ENCODE measurements around the gene PTPN7. TPM values are rescaled to one million over a fixed set of nuclear protein-coding genes. Genes with fewer than 3 reads are reported as not detected.

PTPN7 gene
- total RNA-seq, 1 donor from 2014 or later: not detected

DNA sequence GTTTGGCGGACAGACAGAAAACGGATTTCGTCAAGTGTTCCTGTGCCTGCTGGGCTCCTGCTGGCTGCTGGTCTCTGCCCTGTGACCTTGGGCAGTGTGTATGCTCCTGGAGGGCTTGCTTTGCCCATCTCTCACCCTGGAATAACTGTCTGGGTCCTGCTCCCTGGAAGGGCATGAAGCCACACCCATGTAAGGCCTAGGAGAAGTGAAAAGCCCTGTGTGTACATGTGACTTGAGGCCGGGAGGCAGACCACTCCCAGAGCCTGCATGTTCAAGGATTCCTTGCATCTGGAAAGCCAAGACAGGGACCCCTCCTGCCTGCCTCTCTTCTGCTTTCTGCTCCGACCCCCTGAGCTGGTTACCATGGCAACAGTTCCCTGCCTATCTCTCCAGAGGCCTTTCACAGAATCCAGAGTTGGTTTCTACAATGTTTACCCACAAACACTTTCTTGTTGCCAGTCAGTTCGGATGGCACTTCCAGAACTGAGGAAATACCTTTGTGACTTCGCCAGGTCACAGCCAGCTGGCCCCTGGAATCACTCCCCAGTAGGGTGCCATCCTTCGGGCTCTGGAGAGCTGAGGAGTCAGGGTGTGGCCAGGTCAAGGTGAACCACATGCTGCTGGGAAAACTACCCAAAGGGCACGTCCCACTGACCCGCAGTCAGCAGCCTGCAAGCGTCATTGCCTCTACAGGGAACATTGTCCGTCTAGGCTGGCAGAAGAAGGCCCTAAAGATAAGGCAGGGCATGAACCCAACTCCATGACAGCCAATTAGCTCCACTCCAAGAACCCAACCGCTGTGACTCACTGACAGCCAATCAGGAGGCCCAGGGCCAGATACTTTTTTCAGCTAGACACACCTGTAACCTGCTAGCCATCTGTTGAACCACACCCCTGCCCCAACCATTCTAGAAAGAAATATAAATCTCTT is 52.3 kb downstream of the PTPN7 start:
- Histone ChIP-seq H3K79me2 (ENCODE audit: low read depth) (no peaks in the 10 kb centered on the region), H3K27ac (no peak overlapping the region), H3K27me3 (no peaks in the 10 kb centered on the region), H3K4me2 (peak overlapping the region; percentile 22), H3K4me1 (peaks cover 37% of the 10 kb centered on the region), H3K4me3 (no peak overlapping the region), H3K9ac (no peak overlapping the region), H3F3A (ENCODE audit: low read depth) (peaks cover 29% of the 10 kb centered on the region), H3K9me3 (ENCODE audit: low read depth) (no peaks in the 10 kb centered on the region), H3K36me3 (no peaks in the 10 kb centered on the region), H2AFZ (replicated peaks) (no peak overlapping the region), H4K20me1 (ENCODE audit: low read depth) (no peaks in the 10 kb centered on the region)
- no peaks in the 10 kb centered on the region for H3K36me3 Mint-ChIP-seq
- peaks cover 11% of the 10 kb centered on the region for H3K27me3 Mint-ChIP-seq (ENCODE audit: insufficient read depth, low read depth)
- H3K4me1 Mint-ChIP-seq: peaks cover 45% of the 10 kb centered on the region
- peak overlapping the region; percentile 66 for H3K4me3 Mint-ChIP-seq
- H3K9me3 Mint-ChIP-seq: no peaks in the 10 kb centered on the region
- DNase-seq (ENCODE audit: low spot score): peak; percentile 70
- H3K27ac Mint-ChIP-seq: peak overlapping the region; percentile 80
- TF ChIP-seq EZH2 (IDR thresholded peaks at IDR 0.05) (no peak), EZH2phosphoT487 (IDR thresholded peaks at IDR 0.05) (no peak)
- TF ChIP-seq, protein P1, sequence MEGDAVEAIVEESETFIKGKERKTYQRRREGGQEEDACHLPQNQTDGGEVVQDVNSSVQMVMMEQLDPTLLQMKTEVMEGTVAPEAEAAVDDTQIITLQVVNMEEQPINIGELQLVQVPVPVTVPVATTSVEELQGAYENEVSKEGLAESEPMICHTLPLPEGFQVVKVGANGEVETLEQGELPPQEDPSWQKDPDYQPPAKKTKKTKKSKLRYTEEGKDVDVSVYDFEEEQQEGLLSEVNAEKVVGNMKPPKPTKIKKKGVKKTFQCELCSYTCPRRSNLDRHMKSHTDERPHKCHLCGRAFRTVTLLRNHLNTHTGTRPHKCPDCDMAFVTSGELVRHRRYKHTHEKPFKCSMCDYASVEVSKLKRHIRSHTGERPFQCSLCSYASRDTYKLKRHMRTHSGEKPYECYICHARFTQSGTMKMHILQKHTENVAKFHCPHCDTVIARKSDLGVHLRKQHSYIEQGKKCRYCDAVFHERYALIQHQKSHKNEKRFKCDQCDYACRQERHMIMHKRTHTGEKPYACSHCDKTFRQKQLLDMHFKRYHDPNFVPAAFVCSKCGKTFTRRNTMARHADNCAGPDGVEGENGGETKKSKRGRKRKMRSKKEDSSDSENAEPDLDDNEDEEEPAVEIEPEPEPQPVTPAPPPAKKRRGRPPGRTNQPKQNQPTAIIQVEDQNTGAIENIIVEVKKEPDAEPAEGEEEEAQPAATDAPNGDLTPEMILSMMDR (IDR thresholded peaks at IDR 0.05): no peak

DNA sequence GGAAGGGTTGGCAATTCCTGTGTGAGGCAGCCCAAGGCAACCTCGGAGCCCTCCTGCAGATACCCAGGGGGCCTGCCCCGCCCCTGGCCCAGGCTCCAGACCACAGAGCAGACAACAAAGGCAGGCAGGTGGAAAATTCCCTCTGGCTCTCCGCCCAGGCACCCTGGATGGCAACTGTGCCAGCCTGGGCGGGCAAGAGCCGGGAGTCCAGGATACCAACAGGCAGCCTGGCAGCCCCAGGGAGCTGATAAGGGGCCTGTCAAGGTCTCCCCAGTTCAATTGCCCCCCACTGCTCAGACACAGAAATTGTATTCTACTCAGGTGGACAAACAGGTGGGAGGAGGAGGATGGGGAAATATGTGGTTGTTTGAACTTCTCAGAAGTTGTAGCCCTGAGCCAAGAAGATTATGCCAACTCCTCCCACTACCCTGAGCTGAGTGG is 53.1 kb downstream of the PTPN7 start:
- peaks cover 29% of the 10 kb centered on the region for H3F3A ChIP-seq (ENCODE audit: low read depth)
- no peak overlapping the region for H2AFZ ChIP-seq (replicated peaks)
- no peaks in the 10 kb centered on the region for H3K9me3 Mint-ChIP-seq
- H3K27ac Mint-ChIP-seq: peak overlapping the region; percentile 80
- peaks cover 42% of the 10 kb centered on the region for H3K4me1 Mint-ChIP-seq
- no peak overlapping the region for H3K27ac ChIP-seq
- H3K4me3 Mint-ChIP-seq: peak overlapping the region; percentile 66
- peak overlapping the region; percentile 22 for H3K4me2 ChIP-seq
- H3K4me1 ChIP-seq: peaks cover 33% of the 10 kb centered on the region
- H3K36me3 ChIP-seq: no peaks in the 10 kb centered on the region
- peaks cover 11% of the 10 kb centered on the region for H3K27me3 Mint-ChIP-seq (ENCODE audit: insufficient read depth, low read depth)
- no peak for TF ChIP-seq EZH2 (IDR thresholded peaks at IDR 0.05)
- TF ChIP-seq, protein P1 (IDR thresholded peaks at IDR 0.05): no peak
- TF ChIP-seq EZH2phosphoT487 (IDR thresholded peaks at IDR 0.05): no peak
- no peak for DNase-seq (ENCODE audit: low spot score)
- H3K9me3 ChIP-seq (ENCODE audit: low read depth): no peaks in the 10 kb centered on the region
- no peaks in the 10 kb centered on the region for H3K36me3 Mint-ChIP-seq
- H3K9ac ChIP-seq: no peak overlapping the region
- H3K79me2 ChIP-seq (ENCODE audit: low read depth): no peaks in the 10 kb centered on the region
- no peaks in the 10 kb centered on the region for H3K27me3 ChIP-seq
- no peaks in the 10 kb centered on the region for H4K20me1 ChIP-seq (ENCODE audit: low read depth)
- no peak overlapping the region for H3K4me3 ChIP-seq

DNA sequence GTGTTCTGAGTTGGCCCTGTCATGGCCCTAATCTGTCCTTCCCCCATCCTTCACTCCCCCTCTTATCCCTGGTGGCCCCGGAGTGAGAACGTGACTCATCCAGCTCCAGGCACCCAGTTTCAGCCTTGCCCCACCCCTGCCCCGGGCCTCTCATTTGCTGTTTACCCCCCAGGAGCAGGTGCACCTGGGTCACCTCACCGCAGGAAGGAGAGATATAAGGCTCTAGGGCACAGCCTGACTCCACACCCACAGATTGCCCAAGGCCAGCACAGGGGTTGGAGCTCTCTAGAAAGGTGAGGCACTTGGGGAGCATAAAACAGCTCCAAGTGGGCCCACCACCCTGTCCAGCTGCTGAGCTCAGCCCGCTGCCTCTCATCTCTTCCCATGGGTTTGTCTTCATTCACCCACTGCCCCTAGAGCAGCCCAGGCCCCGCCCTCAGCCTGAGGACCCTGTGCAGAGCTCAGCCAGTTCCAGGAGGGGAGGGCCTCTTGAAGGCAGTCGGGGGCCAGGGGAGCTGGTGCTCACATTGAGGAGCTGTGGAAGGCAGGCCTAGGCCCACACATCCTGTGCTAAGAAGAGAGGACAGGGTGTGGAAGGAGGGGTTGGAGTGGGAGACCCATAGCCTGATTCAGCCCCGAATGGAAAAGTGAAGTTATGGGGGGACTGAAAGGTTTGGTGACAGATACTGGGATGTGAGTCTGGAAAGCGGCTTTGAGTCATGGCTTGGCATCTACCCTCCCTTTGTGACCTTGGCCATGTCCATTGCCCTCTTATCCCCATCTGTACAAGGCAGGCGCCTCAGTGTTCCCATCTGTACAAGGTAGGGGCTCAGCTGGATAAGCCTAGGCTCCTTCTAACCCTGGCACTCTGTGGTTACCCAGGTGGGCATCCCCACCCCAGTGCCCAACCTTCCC is 53.8 kb downstream of the PTPN7 start:
- Mint-ChIP-seq H3K36me3 (no peaks in the 10 kb centered on the region), H3K4me3 (no peak overlapping the region), H3K27me3 (ENCODE audit: insufficient read depth, low read depth) (peaks cover 11% of the 10 kb centered on the region), H3K9me3 (no peaks in the 10 kb centered on the region), H3K27ac (no peak overlapping the region), H3K4me1 (peaks cover 43% of the 10 kb centered on the region)
- no peaks in the 10 kb centered on the region for H3K36me3 ChIP-seq
- H4K20me1 ChIP-seq (ENCODE audit: low read depth): no peaks in the 10 kb centered on the region
- TF ChIP-seq EZH2 (IDR thresholded peaks at IDR 0.05) (no peak), EZH2phosphoT487 (IDR thresholded peaks at IDR 0.05) (no peak)
- TF ChIP-seq, protein P1 (IDR thresholded peaks at IDR 0.05): no peak
- no peaks in the 10 kb centered on the region for H3K9me3 ChIP-seq (ENCODE audit: low read depth)
- no peak for DNase-seq (ENCODE audit: low spot score)
- no peaks in the 10 kb centered on the region for H3K27me3 ChIP-seq
- no peak overlapping the region for H3K27ac ChIP-seq
- no peak overlapping the region for H3K9ac ChIP-seq
- peak overlapping the region; percentile 61 for H3K4me2 ChIP-seq
- peaks cover 37% of the 10 kb centered on the region for H3K4me1 ChIP-seq
- H2AFZ ChIP-seq (replicated peaks): peak overlapping the region; percentile 26
- H3F3A ChIP-seq (ENCODE audit: low read depth): peaks cover 36% of the 10 kb centered on the region
- no peaks in the 10 kb centered on the region for H3K79me2 ChIP-seq (ENCODE audit: low read depth)
- H3K4me3 ChIP-seq: no peak overlapping the region

Measured in neural progenitor cell (in vitro differentiated cells).